ENCODE data around the gene RTTN.
"Not testable (repeated sequence)": the region's sequence is repeated elsewhere in the genome, so short reads cannot be mapped to it uniquely, and the experiment has no call there.

The RTTN gene

DNA sequence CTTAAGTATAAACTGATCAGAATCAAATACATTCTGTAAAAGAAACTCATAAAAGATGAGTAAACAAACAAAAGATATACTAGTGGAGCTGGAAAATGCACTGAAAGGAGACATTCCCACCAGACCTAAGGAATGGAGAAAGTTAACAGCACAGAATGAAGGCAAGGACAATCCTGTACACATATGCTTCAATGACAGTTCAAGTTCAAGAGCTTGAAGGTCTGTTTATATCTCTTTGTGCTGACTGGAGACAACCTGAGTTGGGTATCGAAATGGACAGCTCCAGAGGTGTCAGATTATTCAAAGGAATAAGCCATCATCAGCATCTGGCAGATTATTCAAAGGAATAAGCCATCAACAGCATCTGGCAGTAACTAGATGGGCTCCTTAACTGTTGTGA lies 184.0 kb downstream of the RTTN start:
- DNase-seq = no peak

DNA sequence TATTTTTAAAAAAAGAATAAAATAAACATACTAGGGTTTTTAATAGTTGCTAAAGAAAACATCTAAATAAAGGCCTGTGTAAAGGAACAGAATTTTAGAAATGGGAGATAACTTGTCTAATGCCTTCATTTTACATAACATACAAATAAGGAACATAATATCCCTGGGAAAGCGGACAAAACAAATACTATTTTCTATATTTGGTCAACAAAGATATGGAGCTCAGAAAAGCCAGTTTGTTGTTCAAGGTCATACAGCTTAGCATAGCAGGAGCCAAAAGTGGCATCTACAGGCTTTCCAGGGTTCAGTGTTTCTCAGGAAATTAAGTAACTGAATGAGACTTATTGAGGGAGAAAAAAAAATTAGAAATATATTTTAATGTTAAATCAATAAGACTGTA lies 184.4 kb downstream of the RTTN start:
- DNase-seq = no peak

DNA sequence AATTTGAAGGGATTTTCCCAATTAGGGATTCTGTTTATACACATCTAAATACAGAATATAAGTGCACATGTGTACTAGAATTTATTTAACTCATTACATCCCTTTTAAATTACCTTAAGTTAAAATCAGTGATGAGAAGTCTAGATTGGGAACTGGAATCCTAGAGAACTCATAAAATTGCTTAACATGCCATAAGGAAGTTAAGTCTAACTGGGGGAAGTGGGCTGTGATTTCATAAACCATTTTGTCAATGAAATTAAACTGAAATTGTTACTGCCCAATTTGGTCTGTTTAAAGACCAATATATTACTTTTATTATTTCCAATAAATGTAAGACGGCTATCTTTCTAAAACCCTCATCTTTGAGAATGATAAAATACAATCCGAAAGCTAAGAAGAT lies 185.5 kb downstream of the RTTN start:
- DNase-seq = no peak

DNA sequence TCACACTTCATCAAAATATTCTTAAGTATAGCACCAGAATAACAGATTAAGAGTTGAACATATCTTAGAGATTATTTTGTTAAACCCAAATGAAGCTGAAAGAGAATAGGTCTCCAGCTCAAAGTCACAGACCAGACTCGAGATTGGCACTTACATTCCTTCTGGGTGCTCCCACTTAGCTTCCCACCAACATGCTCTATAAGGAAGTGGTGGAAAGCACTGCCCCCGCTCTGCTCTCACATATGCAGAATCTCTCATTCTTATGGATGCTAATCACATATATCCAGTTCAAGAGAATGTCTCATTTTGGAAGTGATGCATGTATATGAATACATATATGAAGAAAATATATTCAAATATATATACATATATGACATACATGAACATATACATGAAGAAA lies 186.4 kb downstream of the RTTN start:
- no peak for DNase-seq

DNA sequence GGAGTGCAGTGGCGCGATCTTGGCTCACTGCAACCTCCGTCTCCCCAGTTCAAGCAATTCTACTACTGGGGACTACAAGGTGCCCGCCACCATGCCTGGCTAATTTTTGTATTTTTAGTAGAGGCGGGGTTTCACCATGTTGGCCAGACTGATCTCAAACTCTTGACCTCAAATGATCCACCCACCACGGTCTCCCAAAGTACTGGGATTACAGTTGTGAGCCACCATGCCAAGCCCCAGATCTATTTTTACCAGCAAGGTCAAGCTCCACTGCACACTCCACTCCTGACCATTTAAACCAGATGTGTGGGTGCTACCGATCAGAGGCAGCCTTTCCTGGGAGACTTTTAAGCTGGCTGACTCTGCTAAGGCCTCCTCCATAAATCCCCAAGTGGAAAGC lies 190.4 kb downstream of the RTTN start:
- DNase-seq = no peak

DNA sequence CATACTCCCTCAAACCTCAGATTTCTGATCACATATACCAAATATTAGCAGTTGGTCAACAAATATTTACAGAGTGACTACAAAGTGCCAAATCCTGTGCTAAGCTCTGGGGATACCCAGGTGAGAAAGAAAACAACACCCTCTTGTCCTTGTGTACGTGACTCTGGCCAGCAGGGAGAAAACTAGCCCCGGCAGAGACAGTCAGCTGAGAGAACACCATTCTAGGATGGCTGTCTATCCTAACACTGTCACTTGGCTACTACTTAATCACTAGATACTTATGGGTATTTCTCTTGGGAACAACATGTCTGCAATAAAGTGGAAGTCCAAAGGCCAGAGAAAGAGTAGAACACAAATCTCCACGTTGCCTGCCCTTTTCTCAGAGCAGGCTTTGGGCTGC lies 199.9 kb downstream of the RTTN start:
- DNase-seq = no peak

DNA sequence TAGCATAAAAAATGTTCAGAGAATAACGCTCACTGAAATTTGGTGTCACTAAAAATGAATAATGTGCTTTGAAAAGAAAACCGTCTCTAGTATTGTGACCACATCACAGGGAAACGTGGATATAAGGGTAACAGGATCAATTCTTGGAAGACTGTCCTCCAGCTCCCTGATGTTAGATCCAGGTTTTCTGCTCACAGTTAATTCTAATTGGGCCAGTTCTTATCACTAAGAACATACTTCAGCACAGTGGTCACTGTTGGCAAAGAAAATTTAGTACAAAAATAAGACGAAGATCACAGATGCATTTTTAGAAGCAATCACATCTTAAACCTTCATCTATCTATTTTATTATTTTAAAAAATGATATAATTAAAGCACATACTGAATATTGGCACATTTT lies 200.8 kb downstream of the RTTN start:
- no peak for DNase-seq

DNA sequence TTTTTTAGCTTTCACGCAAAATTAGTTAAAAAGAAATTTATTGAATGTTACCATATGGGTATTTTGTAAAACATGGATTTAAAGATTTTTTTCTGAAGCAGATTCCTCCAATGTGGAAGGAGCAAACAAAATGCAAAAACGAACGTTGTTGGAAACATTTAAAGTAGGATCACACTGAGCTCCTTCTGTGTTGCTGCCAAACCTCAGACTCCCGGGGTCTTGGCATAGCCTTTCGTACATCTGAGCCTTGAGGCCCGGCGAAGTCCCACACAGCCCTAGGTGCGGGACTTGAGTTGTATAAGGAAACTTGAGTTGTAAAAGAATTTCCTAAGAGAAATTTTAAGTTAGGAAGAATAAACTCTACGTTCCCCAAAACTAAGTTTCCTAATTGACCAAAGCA lies 205.8 kb downstream of the RTTN start:
- DNase-seq = no peak

DNA sequence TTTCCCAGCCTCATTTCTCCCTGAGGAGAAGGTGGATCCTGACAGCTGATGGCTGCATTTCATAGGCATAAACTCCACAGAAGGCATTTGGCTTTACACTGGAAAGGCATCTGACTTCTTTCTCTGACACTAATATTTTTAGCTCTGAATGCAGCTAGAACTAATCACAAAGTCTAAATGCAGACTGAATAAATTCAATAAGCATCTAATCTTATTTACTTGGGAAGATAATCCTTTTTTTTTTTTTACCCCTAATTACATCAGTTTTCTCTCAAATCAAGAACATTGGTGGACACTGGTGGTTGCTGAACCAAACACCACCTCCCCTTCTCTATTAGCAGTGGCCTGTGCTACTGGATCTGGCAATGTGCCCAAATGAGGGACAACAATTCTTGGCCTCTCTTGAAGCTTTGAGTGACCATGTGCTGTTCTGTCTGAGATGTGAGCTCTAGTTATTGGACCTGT lies 206.9 kb downstream of the RTTN start:
- no peak for DNase-seq

DNA sequence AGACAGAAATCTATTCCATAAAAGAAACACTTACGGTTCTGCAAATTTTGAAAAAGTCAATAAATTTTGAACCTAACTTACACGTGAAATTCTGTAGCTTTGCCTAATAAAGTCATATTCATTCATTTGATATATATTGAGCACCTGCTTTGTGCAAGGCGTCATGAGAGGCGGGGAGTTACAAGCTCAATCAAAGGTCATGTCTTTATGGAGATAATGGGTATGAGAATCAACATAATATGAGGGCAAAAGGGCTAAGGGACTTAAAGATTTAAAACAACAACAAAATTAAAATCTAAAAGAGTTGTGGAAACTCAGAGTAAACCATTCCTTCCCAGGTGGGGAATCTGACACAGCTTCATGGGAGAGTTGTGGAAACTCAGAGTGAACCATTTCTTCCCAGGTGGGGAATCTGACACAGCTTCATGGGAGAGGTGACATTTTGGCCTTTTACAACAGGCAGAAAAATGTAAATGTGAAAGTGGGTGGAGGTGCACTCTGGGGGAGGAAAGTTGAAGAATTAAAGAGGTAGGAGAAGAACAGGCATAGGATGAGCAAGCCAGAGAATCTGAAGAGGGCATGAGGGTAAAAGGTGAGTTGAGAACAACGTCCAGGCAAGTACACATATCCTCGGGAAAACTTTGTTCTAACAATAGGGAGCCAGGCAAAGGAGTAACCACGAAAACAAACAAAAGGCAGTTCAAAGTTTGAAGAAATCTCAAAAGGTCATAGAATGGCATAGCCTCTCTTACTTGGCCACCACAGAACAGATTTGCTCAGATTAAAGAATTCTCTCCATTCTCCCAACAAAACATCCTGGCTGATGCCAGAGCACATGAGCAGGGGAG lies 208.3 kb downstream of the RTTN start:
- DNase-seq = no peak

DNA sequence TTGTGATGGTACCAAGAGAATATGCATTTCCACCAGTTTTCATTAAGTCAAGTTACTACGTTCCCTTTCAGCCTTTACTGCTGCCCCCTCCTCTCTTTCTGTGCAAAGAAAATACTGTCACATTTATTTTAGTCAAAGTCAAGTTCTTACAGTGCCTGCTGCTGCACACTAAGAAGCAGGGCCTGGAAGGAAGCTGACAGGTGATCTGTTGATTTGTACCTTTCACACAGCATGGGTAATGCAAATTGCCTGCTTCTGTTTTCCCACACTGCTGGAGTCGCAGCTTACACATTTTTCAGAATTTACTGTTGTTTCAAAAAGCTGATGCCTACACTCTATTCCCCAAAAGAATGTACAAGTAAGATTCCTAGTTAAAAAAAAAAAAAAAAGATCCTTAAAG lies 209.1 kb downstream of the RTTN start:
- no peak for DNase-seq

DNA sequence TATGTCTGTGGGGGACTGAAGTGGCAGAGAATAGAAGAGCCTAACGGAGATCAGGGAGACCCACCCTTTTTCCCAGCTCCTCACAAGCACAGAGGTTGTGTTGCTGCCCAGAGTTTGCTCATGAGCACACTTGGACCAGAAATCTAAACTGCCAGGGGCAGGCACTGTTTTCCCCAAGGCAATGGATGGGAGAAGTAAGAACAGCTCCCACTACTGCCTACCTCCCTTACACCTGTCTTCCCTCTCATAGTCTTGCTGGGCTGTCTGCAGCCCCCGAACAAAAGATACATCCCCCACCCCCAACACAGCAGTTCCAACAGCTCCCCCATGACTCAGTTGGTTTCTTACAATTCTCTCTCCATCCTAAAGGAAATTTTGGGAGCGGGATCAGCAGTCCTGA lies 209.7 kb downstream of the RTTN start:
- no peak for DNase-seq

DNA sequence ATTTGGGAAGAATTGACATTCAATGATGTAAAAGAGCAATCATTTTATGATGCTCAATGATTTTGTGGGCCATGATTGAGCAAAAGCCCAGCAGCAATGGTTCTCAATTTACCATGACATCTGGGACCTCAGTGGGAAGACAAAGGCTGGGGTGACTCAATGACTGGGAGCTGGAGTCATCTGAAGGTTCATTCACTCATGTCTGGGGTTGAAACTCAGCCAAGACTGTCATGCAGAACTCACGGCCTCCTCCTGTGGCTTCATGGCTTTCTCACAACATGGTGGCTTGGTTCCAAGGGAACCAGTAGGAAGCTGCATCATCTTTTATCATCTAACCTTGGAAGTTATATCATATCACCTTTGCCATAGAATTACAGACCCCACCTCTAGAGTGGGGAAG lies 212.7 kb downstream of the RTTN start:
- DNase-seq = no peak

DNA sequence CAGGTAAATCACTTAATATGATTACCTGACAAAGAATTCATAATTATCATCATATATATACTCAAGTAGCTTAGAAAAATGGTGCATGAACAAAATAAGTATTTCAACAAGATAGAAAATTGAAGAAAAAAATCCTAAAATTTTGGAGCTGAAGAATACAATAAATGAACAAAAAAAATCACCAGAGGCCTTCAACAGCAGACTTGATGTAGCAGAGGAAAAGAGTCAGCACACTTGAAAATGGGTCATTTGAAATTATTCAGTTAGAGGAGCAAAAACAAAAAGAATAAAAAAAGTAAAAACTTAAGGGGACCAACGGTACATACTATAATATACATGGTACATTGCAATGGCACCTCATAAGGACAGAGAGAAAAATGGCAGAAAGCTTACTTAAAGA lies 217.6 kb downstream of the RTTN start:
- no peak for DNase-seq

DNA sequence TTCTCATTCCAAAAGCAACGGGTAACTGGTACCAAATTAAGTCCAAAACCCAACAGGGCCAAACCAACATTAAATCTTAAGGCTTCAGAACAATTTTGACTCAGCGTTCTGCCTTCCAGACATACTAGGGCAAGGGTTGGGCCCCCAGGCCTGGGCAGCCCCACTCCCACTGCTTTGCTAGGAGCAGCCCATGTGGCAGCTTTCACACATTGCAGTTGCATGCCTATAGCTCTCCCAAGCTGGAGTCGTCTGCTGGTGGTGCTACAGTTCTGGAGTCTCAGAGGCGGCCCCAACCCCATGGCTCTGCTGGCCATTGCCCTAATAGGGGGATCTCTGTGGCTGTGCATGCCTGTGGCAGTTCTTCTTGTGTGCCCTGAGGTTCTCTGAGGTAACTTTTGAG lies 220.2 kb downstream of the RTTN start:
- DNase-seq = no peak

DNA sequence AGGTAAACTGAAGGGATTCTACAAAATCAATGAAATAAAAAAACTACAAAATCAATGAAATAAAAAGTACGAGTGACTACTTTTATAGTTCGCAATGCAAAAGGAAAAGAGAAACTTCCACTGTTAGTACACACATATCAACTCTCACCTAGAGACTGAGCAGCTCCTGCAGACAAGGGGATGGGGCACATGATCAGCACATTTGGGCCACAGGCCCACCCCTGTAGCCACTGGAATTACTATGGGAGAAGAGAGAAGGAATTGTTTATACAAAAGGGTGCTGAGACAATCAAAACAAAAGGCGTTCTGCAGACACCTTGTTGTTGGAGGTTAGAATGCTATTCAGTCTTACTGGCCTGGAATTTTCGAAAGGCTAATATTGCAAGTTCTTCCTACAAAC lies 223.1 kb downstream of the RTTN start:
- no peak for DNase-seq

DNA sequence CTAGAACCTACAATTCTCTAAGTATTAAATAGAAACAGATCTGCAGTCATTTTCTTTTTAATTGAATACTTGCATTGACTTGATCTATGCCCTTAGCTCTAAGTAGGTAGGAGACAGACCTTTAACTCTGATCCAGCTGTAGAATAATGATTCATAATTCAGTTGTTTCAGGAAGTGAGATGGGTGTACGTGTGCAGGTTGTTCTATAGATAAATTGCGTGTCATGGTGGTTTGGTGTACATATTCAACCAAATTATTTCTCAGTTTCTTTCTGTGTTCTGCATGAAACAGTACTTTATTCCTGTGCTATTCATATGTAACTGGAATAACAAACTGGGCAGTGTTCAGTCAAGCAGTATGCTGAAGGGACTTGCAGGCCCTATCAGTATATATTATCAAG lies 223.5 kb downstream of the RTTN start:
- no peak for DNase-seq

DNA sequence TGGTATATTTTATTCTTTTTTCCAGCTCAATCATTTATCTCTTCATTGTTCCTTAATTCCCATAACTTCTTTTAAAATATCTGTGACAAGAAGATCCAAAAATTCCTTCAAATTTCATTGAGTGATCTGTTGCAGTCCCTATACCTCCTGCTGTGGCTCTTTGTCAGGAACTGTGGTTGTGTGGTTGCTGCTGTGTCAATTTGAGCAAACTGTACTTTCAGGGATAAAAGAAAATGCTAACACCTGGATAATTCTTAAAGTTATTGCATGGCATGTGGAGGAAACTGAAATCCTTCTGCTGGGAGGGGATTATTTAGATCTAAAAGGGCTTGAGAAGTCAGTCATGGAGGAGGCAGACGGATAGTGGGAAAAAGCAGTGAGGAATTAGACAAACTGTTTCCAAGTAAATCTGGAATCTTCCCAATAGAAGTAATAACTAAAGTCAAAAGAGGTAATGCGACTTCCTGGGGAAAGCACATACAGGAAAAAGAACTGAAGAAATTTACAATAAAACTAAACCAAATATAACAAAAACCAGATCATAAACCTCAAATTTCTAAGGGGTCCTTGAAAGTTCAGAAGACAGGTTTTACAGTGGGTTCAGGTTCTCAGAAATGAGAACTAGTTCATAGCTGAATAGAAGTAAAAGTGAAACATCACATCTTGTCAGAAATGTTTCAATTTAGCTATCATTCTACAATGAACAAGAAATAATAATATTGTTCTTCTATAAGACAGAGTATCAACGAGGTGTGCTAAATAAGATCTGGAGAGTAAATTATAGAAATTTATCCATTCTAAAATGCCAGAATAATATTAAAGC lies 224.3 kb downstream of the RTTN start:
- DNase-seq = no peak

DNA sequence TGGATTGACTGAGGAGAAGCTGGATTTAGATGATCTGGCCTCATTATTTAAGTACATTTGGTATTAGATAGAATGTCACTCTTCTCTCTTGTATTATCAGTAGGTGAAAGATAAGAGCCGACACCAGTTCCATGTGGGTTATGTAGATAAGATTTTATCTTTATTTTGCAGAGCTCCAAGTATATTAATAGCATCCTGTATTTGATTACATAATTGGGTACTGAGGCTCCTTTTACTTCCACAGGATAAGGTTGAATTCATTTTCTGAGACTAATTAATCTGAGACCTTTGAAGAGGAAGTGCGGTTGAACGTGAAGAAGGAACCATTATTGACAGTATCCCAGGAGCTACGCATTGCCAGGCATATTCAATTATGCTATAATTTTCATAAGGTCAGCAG lies 225.0 kb downstream of the RTTN start:
- DNase-seq = no peak

DNA sequence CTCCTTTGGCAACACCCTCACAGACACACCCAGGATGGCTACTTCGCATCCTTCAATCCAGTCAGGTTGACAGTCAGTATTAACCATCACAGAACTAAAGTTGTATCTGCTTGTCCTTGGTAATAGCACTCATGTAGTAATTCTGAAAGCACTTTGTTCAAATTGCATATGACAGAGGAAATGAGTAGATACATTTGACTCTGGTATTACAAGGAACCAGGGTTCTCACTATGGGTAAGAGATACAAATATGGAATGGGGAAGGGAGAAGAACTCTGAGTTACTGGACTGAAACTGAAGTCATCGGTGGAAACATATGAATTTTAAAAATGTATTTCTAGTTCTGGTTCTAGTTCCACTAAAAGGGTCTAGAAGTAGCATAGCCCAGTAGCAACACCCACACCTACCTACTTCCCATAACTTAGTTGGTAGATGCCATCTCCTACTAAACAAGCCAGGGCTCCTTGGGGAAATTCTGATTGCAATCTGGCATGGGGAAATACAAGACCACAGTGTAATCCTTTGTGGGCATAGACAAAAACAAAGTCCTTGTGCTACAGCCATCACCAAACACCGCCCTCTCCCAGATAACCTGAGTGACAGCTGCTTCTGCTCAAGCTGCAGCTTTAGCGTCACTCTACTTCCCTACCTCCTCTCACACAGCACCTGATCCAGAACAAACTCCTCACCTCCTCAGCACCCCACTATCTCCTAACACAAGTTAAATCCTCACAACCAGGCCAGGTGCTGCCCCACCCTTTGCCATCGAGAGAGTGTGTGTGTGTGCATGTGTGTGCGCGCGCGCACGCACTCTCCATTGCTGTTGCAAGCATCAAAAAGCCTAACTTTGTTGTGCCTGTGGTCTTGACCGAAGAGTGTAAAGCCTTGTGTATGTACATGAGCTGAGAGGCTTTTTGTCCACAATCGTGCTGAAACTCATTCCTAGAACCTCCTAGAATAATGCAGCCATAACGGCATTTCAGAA lies 226.5 kb downstream of the RTTN start:
- DNase-seq = no peak

DNA sequence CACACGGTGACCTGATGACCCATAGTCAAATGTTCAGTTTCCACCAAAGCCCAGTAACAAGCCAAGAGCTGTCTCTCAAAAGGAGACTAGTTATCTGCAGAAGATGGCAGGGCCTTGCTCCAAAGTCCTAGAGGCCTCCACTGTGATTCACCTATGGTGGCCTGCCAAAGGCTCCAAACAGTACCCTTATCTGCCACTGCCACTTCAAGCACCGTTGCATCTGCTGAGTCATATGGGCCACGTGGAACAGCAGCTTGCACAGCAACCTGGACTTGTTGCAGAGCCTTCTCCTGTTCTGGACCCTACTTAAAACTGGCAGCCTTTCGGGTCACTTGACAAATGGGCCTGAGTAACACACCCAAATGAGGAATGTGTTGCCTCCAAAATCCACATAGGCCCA lies 230.2 kb downstream of the RTTN start:
- not testable (repeated sequence) for DNase-seq

DNA sequence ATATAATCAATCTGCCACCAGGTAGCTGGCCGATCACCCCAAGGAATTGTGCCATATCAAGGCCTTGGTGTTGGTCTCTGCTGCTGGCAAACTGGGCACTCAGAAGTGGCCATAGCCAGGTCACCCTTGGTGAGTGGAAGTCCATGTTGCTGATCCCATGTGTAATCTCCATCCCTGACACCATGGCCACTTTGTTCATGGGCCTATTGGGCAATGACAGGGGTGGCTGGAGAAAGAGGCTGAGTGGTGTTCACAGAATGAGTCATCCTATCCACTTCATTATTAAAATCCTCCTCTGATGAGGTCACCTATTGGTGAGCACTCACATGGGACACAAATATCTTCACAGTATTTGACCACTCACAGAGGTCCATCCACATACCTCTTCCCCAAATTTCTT lies 231.1 kb downstream of the RTTN start:
- no peak for DNase-seq

DNA sequence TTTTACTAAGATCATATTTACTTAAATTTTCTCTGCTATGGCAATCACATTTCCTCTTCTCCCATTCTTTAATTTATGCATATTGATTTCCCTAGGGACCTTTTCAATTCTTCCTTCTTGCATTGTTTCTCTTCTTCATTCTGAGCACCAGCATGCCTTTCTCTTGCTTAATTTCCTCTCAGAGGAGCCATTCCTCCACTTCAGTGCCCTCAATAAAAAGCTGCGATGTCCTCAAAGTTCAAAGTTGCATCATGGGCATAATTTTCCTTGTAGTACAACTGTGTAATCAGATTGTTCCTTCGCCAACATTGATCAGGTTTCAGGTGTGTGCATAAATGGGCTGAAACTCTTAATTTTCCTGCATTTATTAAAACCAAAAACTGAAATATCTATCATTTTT lies 236.0 kb downstream of the RTTN start:
- DNase-seq = no peak

Data from stimulated activated CD4-positive, alpha-beta T cell treated with anti-CD3 and anti-CD28 coated beads, Interleukin-2, amount 100 ng/mL, for 48 hours (primary cell).